ENCODE measurements around the gene CDKN1A.

CDKN1A gene

DNA sequence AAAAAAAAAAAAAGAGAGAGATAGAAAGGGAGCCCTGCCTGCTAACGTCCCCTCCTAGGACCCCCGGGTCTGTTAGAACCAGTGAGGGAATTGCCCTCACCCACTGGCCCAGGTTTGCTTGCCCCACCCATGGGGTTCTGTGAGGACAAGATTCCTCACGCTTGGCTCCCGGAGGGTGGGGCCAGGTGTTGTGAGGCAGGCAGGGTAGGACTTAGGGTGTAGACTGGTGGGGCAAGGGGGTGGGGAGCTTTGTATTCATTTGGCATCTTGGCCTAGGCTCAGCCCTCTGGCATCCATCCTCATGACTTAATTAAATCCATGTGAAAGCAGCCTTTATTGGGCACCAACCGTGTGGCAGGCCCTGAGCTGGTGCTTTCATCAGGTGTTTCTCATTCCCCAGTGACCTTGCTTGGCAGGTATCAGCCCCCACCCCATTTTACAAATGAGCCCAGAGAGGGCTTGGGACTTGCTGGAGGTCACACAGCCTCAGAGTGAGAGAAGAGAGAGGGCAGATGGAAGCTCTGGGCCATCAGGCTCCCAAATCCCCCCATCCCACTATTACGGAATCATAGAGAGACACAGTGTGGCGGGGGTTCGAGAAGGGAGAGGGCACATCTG is 38.1 kb downstream of the CDKN1A start:
- Histone ChIP-seq H4K8ac (ENCODE audit: low read depth, low read length) (no peak overlapping the region), H3K4me1 (ENCODE audit: control insufficient read depth in 1 of 2, insufficient read depth in 2 of 2, low read length in 2 of 2) (no peaks in the 10 kb centered on the region)

GRCh38 chr6:36717231-36717825 is 38.8 kb downstream of the CDKN1A start:
- H3K4me3 ChIP-seq (ENCODE audit: low read depth, low read length), result no peak overlapping the region
- H3K14ac ChIP-seq (ENCODE audit: low read length), result no peak overlapping the region
- no peak overlapping the region for H3K18ac ChIP-seq (ENCODE audit: low read length)
- H4K8ac ChIP-seq (ENCODE audit: low read depth, low read length), result no peak overlapping the region
- H4K91ac ChIP-seq (ENCODE audit: low read depth, low read length), result no peak overlapping the region
- H3K4me1 ChIP-seq (ENCODE audit: control insufficient read depth in 1 of 2, insufficient read depth in 2 of 2, low read length in 2 of 2), result no peaks in the 10 kb centered on the region
- no peaks in the 10 kb centered on the region for H3K36me3 ChIP-seq (ENCODE audit: control insufficient read depth in 1 of 2, insufficient read depth in 2 of 2, low read length in 2 of 2)
- no peaks in the 10 kb centered on the region for H3K9me3 ChIP-seq (ENCODE audit: insufficient read depth, low read depth, low read length)
- H2AK5ac ChIP-seq (ENCODE audit: low read length), result no peak overlapping the region
- H2AFZ ChIP-seq (ENCODE audit: insufficient read depth, low read length, poor library complexity), result no peak overlapping the region
- H2BK12ac ChIP-seq (ENCODE audit: low read length), result no peak overlapping the region
- H3K4me2 ChIP-seq (ENCODE audit: low read length), result no peak overlapping the region
- H2BK5ac ChIP-seq (ENCODE audit: low read depth, low read length, poor library complexity), result no peak overlapping the region
- H3K23ac ChIP-seq (ENCODE audit: low read length), result no peak overlapping the region
- H3K79me2 ChIP-seq (ENCODE audit: control insufficient read depth, insufficient read depth, low read length, poor library complexity), result no peaks in the 10 kb centered on the region
- no peak overlapping the region for H3K27ac ChIP-seq (ENCODE audit: low read depth, low read length)
- no peak overlapping the region for H4K12ac ChIP-seq (ENCODE audit: low read depth, low read length)
- H2BK120ac ChIP-seq (ENCODE audit: insufficient read depth, low read length, poor library complexity), result no peak overlapping the region
- no peaks in the 10 kb centered on the region for H3K27me3 ChIP-seq (ENCODE audit: insufficient read depth, low read length)
- H3K4ac ChIP-seq (ENCODE audit: low read depth, low read length), result no peak overlapping the region
- H3K9ac ChIP-seq (ENCODE audit: low read length), result no peak overlapping the region
- no peak for DNase-seq
- no peaks in the 10 kb centered on the region for H3K79me1 ChIP-seq (ENCODE audit: low read length)
- no CpG with 5 or more reads among the region's 13 CpGs for WGBS (ENCODE audit: extremely low coverage, insufficient coverage, insufficient read length)

More for the DNA sequence above, 38.1 kb downstream of the CDKN1A start:
- no peak overlapping the region for H3K9ac ChIP-seq (ENCODE audit: low read length)
- H3K36me3 ChIP-seq (ENCODE audit: control insufficient read depth in 1 of 2, insufficient read depth in 2 of 2, low read length in 2 of 2), result no peaks in the 10 kb centered on the region
- H2AK5ac ChIP-seq (ENCODE audit: low read length), result no peak overlapping the region
- no peak overlapping the region for H2BK12ac ChIP-seq (ENCODE audit: low read length)
- H3K9me3 ChIP-seq (ENCODE audit: insufficient read depth, low read depth, low read length), result no peaks in the 10 kb centered on the region
- no peak overlapping the region for H4K91ac ChIP-seq (ENCODE audit: low read depth, low read length)
- H3K14ac ChIP-seq (ENCODE audit: low read length), result no peak overlapping the region
- no CpG with 5 or more reads among the region's 8 CpGs for WGBS (ENCODE audit: extremely low coverage, insufficient coverage, insufficient read length)
- H3K27me3 ChIP-seq (ENCODE audit: insufficient read depth, low read length), result no peaks in the 10 kb centered on the region
- no peak for DNase-seq
- H4K12ac ChIP-seq (ENCODE audit: low read depth, low read length), result no peak overlapping the region
- H2BK120ac ChIP-seq (ENCODE audit: insufficient read depth, low read length, poor library complexity), result no peak overlapping the region
- no peak overlapping the region for H3K4me2 ChIP-seq (ENCODE audit: low read length)
- no peak overlapping the region for H2AFZ ChIP-seq (ENCODE audit: insufficient read depth, low read length, poor library complexity)
- H3K4me3 ChIP-seq (ENCODE audit: low read depth, low read length), result no peak overlapping the region
- no peak overlapping the region for H3K4ac ChIP-seq (ENCODE audit: low read depth, low read length)
- no peak overlapping the region for H3K27ac ChIP-seq (ENCODE audit: low read depth, low read length)
- no peak overlapping the region for H3K23ac ChIP-seq (ENCODE audit: low read length)
- H2BK5ac ChIP-seq (ENCODE audit: low read depth, low read length, poor library complexity), result no peak overlapping the region
- H3K79me1 ChIP-seq (ENCODE audit: low read length), result no peaks in the 10 kb centered on the region
- no peaks in the 10 kb centered on the region for H3K79me2 ChIP-seq (ENCODE audit: control insufficient read depth, insufficient read depth, low read length, poor library complexity)
- no peak overlapping the region for H3K18ac ChIP-seq (ENCODE audit: low read length)

DNA sequence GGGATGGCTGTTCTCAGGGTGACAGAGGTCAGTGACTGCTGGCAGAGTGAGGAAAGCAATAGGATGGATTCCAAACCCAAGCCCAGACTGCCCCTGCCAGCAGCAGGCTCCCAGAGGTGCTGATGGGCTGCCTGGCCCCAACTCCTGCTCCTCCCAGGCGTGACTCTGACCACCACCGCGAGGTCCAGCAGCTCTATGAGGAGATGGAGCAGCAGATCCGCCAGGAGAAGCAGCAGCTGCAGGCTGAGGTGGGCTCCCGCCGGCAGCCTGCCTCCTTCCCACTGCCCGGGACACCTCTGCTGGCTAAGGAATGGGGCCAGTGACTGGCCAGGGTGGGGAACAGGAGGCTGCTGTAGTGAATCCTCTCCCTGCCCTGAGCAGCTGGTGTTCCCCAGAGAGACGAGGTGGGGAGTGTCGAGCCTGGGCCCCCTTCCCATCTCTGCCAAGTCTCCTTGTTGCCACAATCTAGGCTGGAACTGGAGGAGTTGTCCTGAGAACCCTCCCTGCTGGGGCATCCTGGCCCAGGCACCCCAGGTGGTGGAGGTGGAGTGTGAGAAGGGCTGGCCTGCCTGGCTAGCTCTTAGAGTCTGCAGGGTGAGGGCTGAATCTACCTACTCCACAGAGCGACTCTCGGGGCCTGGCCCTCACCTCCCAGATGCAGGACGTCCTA is 39.5 kb downstream of the CDKN1A start:
- no peak overlapping the region for H2AFZ ChIP-seq (ENCODE audit: insufficient read depth, low read length, poor library complexity)
- no peak overlapping the region for H2AK5ac ChIP-seq (ENCODE audit: low read length)

DNA sequence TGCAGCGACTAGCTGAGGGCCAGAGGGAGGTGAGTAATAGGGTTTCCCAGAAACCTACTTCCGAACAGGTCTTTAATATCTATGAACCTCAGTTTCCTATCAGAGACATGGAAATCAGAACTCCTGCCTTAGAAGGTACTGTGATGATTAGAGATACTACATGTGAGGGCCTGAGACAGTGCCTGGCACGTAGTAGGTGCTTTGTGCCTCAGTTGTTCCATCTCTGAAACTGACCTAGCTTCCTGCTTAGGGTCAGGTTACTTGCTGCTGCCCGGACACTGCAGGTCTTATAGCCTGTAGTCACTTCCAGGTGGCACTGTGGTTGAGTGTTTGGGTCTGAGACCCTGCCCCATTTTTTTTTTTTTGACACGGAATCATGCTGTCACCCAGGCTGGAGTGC is 40.0 kb downstream of the CDKN1A start:
- Histone ChIP-seq H3K4me3 (ENCODE audit: low read depth, low read length) (no peak overlapping the region), H3K4ac (ENCODE audit: low read depth, low read length) (no peak overlapping the region), H4K91ac (ENCODE audit: low read depth, low read length) (no peak overlapping the region), H3K4me1 (ENCODE audit: control insufficient read depth in 1 of 2, insufficient read depth in 2 of 2, low read length in 2 of 2) (no peaks in the 10 kb centered on the region), H4K8ac (ENCODE audit: low read depth, low read length) (no peak overlapping the region), H3K4me2 (ENCODE audit: low read length) (no peak overlapping the region), H4K12ac (ENCODE audit: low read depth, low read length) (no peak overlapping the region), H3K27me3 (ENCODE audit: insufficient read depth, low read length) (no peaks in the 10 kb centered on the region), H3K23ac (ENCODE audit: low read length) (no peak overlapping the region), H2AK5ac (ENCODE audit: low read length) (no peak overlapping the region), H3K79me2 (ENCODE audit: control insufficient read depth, insufficient read depth, low read length, poor library complexity) (no peaks in the 10 kb centered on the region), H3K79me1 (ENCODE audit: low read length) (no peaks in the 10 kb centered on the region), H3K27ac (ENCODE audit: low read depth, low read length) (no peak overlapping the region), H3K36me3 (ENCODE audit: control insufficient read depth in 1 of 2, insufficient read depth in 2 of 2, low read length in 2 of 2) (no peaks in the 10 kb centered on the region), H2BK5ac (ENCODE audit: low read depth, low read length, poor library complexity) (no peak overlapping the region), H2AFZ (ENCODE audit: insufficient read depth, low read length, poor library complexity) (no peak overlapping the region), H3K14ac (ENCODE audit: low read length) (no peak overlapping the region), H2BK12ac (ENCODE audit: low read length) (no peak overlapping the region), H3K18ac (ENCODE audit: low read length) (no peak overlapping the region), H3K9ac (ENCODE audit: low read length) (no peak overlapping the region), H3K9me3 (ENCODE audit: insufficient read depth, low read depth, low read length) (no peaks in the 10 kb centered on the region), H2BK120ac (ENCODE audit: insufficient read depth, low read length, poor library complexity) (no peak overlapping the region)
- no CpG with 5 or more reads among the region's 5 CpGs for WGBS (ENCODE audit: extremely low coverage, insufficient coverage, insufficient read length)
- DNase-seq, result no peak

More for the DNA sequence above, 39.5 kb downstream of the CDKN1A start:
- H3K4me3 ChIP-seq (ENCODE audit: low read depth, low read length), result no peak overlapping the region
- WGBS (ENCODE audit: extremely low coverage, insufficient coverage, insufficient read length), result no CpG with 5 or more reads among the region's 12 CpGs
- H2BK120ac ChIP-seq (ENCODE audit: insufficient read depth, low read length, poor library complexity), result no peak overlapping the region
- H4K91ac ChIP-seq (ENCODE audit: low read depth, low read length), result no peak overlapping the region
- no peaks in the 10 kb centered on the region for H3K79me1 ChIP-seq (ENCODE audit: low read length)
- H3K27me3 ChIP-seq (ENCODE audit: insufficient read depth, low read length), result no peaks in the 10 kb centered on the region
- H3K18ac ChIP-seq (ENCODE audit: low read length), result no peak overlapping the region
- no peaks in the 10 kb centered on the region for H3K4me1 ChIP-seq (ENCODE audit: control insufficient read depth in 1 of 2, insufficient read depth in 2 of 2, low read length in 2 of 2)
- H3K27ac ChIP-seq (ENCODE audit: low read depth, low read length), result no peak overlapping the region
- H3K14ac ChIP-seq (ENCODE audit: low read length), result no peak overlapping the region
- H2BK12ac ChIP-seq (ENCODE audit: low read length), result no peak overlapping the region
- no peak overlapping the region for H3K4me2 ChIP-seq (ENCODE audit: low read length)
- H3K36me3 ChIP-seq (ENCODE audit: control insufficient read depth in 1 of 2, insufficient read depth in 2 of 2, low read length in 2 of 2), result no peaks in the 10 kb centered on the region
- H3K79me2 ChIP-seq (ENCODE audit: control insufficient read depth, insufficient read depth, low read length, poor library complexity), result no peaks in the 10 kb centered on the region
- H3K9me3 ChIP-seq (ENCODE audit: insufficient read depth, low read depth, low read length), result no peaks in the 10 kb centered on the region
- no peak overlapping the region for H2BK5ac ChIP-seq (ENCODE audit: low read depth, low read length, poor library complexity)
- DNase-seq, result no peak
- H3K23ac ChIP-seq (ENCODE audit: low read length), result no peak overlapping the region
- no peak overlapping the region for H3K9ac ChIP-seq (ENCODE audit: low read length)
- no peak overlapping the region for H4K8ac ChIP-seq (ENCODE audit: low read depth, low read length)
- H4K12ac ChIP-seq (ENCODE audit: low read depth, low read length), result no peak overlapping the region
- no peak overlapping the region for H3K4ac ChIP-seq (ENCODE audit: low read depth, low read length)

Data from trophoblast cell (in vitro differentiated cells and primary cell).